ENCODE measurements around the gene BOC.

BOC gene

DNA sequence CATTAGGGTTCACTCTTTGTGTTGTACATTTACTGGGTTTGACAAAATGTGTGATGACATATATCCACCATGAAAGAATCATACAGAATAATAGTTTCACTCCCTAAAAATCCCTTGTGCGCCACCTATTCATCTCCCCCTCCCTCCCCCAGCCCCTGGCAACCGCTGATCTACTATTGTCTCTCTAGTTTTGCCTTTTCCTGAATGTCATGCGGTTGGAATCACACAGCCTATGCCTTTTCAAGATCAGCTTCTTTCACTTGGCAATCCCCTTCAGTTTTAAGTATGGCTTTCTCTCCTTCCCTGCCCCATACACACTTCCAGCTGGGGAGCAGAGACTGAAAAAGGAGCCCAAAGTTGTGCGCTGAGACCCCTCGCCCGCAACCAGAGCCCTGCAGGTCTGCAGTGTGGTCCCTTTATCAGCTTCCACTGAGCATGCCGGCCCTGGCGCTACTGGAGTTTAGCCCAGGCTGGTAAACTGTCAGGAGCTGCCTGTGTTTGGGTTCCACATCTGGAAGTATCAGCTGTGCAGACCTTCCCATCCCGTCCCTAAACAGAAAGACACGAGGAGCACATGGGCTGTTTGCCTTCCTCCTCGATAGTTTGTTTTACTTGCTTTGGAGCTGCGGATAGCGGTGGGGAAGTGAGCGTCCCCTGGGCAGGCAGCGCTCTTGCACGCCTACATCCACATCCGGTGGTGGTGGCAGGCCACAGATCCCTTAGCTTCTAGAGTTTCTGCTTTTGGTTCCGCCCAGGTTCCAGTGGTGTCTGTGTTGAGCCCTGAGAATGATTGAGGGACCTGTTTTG, 12.3 kb downstream of the BOC start:
- DNase-seq (ENCODE audit: extremely low read depth in 1 of 2, low read depth in 1 of 2): no peak

DNA sequence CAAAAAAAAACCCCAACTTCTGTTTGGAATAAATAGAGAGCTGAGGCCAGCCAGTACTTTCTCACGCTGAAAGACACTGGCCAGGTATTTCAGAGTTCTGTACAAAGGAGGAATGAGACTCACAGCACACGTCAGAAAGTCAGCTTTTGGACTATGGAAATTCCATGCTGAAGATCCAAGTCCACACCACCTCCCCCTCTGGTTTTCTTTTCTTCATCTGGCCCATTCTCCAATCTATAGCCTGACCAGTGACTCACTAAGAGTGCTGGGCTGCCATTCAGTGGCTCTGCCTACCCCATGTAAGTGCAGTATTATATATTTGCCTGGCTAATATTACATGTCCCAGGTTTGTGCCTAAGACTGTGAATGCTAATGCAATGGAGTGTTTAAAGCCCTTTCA, 13.9 kb downstream of the BOC start:
- no peak for DNase-seq (ENCODE audit: extremely low read depth in 1 of 2, low read depth in 1 of 2)

DNA sequence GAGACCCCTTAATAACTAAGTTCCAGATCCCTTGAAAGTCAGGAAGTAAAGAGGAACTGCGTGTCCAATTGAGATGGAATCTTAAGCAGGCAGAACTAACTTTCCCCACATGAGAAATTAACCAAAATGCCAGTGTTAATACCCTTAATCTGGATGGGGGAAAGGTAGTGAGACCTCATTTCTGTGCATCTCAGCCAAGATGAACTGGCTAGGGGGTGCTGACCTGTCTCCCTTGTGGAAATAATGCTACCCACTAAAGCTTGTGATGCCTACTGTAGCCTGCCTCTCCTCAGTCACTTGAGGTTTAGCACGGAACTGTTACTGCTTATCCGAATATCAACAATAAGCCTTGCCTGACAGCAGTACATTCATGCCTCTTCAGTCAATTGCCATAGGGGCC, 15.1 kb downstream of the BOC start:
- no peak for DNase-seq (ENCODE audit: extremely low read depth in 1 of 2, low read depth in 1 of 2)

DNA sequence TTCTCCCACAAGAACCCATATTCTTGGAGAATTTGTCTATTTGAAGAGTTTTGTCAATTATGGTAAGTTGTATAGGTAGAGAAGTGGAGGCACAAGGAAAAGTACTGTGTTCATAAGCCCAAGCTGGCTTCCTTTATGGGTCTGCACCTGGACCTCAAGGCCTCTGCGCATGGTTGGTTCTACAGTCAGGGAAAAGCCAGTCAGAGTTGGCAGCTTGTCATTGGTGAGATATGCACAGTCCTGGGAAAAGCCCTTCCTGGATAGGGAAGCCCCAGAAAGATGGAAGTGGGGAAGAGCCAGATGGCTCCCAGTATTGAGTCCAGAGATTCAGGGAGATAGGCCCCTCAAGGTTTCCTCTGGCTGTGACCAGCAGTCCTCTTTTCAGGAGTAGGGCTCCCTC, 15.8 kb downstream of the BOC start:
- DNase-seq (ENCODE audit: extremely low read depth in 1 of 2, low read depth in 1 of 2): no peak

DNA sequence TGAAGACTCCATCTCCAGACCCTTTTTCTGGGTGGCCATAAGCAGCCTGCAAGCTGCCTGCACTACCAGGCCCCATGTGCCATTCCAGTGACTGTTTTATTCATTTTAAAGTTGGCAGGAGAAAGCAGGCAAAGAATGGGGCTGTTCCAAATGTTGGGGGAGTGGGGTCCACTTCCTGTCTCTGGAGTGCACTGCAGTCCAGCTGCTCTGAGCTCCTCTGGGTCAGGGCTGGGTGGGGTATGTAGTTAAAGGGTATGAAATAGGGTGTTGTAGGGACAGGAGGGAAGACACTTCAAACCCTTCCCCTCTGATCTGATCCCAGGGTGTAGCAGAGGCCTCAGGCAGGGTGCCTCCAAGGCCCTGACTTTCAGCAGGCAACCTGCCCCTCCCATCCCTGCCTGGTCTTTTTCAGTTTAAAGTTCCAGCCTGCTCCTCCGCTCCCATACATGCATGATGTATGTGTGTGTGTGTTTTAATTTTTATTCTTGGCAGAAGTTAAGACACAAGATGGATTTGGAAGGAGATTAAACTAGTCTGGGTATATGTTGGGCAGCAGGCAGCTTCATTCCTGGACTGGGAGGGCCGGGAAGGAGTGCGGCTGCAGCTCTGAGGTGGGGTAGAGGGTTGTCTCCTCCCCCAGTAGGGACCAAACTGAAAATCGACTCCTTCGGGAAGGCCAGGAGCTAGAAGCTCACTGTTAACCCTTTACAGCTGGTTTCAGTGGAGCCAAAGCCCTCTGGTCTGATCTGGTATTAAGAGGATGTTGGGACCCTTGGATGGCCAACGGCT, 17.3 kb downstream of the BOC start:
- DNase-seq (ENCODE audit: extremely low read depth in 1 of 2, low read depth in 1 of 2): no peak

DNA sequence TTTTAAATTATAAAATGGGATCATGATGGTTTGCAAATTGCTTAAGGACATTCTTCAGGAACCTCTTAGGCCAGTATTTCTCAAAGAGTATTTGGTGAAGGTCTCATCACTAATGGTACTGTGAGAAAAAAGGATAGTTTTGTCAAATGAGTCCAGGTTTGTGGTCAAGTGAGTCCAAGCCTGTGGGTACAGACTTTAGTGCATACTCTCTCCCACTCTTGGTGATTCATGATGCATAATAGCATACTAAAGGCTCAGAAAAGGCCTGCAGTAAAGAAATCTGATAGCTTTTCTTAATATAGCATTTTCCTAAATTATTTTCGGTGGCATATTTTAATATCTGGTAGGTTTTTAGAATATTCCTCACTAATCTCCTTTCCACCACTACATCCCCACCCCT, 20.0 kb downstream of the BOC start:
- DNase-seq (ENCODE audit: extremely low read depth in 1 of 2, low read depth in 1 of 2): no peak

DNA sequence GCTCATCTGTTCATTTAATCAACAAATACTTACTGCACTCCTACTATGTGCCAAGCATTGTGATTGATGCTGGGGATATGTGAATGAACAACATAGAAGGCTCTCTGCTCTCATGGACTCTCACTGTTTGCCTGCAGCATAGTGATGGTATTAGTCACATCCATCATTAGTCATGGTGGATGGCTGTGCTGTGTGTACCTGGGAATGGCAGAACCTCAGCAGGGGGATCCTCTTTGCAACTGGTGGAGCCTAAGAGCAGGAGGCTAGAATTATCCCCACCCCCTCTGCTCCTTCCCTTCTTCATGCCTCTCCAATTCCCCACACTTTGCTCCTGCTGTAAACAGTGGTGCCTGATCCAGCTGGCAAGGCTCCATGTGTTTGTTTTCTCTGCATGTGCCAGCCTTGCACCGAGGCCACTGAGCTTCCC, 20.5 kb downstream of the BOC start:
- no peak for DNase-seq (ENCODE audit: extremely low read depth in 1 of 2, low read depth in 1 of 2)

DNA sequence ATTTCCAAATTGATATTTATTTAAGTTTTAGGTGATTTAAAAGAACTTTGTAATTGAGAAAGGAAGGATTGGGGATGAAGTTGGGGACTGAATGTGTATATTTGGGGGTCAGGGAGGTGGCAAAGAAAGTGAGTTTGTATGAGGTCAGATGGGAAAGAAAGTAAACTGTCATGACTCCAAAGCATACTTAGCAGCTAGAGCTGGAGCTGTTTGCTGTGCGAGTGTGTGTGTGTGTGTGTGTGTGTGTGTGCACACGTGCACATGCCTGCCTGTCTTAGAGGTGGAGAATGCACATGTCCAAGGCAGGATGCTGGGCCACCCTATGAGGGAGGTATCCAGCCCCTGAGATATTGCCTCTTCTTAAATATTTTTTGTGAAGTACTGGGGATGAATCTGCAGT, 21.0 kb downstream of the BOC start:
- no peak for DNase-seq (ENCODE audit: extremely low read depth in 1 of 2, low read depth in 1 of 2)

DNA sequence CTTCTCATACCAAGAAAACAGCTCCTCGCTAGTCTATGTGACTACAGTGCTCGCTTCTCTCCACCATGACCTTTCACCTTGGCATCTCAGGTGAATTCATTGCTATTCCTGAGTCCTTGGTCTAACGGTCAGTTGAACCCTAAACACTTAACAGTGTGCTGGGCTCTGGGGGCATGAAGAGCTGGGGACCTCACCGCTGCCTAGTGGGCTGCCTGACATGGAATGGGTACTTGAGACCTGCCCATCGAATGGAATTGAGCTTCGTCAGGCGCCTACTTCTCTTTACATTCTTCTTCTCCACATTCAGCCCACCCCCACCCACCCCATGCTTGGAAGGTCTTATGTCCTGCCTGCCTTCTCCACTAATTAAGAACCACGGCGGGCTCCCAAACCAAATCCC, 22.1 kb downstream of the BOC start:
- no peak for DNase-seq (ENCODE audit: extremely low read depth in 1 of 2, low read depth in 1 of 2)

DNA sequence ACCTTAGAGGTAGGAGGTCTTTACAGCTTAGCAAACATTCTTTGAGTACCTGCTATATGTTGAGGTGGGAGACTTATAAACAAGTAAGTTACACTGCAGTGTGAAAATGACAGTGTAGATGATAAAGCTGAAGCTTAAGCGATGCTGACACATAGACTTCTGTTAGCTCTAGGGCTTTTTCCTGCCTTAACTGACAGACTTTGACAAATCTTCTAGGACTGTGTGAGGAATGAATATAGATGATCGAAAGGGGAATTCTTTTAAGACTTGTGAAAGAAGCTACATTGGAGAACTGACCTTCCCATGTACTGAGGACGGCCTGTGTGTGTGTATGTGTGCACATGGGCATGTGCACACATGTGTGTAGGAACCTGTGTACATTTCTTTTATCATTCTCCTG, 22.7 kb downstream of the BOC start:
- no peak for DNase-seq (ENCODE audit: extremely low read depth in 1 of 2, low read depth in 1 of 2)

DNA sequence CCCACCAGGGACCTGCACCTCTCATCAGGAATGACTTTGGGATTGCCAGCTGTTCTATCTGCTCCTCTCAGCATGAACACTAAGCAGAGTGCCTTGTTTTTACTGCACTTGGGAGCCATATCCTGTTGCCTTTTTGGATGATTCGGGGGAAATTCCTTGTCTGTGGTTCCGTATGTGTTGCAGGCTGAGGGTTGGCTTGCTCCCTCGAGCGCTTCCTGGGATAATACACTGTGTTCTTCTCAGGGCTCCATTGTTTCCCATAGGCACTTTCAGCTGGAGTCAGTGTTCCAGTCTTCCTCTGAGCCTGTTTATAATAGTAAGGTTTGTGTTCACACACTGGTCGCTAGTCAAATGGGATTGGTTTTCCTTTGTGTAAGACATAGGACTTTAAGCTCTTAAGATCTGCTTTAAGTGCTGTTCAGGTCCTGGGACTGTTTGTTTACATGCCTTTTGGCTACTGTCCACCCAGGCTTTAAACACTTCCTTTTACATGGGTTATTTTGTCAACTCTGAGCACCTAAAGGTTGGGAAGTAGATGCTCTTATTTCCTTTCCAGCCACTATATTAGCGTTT, 23.4 kb downstream of the BOC start:
- no peak for DNase-seq (ENCODE audit: extremely low read depth in 1 of 2, low read depth in 1 of 2)

DNA sequence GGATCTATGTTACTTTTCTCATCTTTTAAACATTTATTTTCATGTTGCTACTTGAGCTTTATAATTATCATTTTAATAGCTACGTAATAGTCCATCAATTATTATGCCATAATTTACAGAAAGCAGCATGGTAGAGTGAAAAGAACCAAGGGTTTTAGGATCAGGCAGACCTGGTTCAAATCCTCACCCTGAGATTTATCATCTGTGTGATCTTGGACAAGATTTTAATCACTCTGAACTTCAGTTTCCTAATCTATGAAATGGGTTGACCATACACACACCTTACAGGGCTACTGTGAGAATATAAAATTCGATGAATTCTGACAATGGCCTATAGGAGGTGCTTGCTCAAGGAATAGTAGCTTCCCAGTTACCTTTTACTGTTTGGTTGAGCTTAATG, 27.1 kb downstream of the BOC start:
- DNase-seq (ENCODE audit: extremely low read depth in 1 of 2, low read depth in 1 of 2): no peak

DNA sequence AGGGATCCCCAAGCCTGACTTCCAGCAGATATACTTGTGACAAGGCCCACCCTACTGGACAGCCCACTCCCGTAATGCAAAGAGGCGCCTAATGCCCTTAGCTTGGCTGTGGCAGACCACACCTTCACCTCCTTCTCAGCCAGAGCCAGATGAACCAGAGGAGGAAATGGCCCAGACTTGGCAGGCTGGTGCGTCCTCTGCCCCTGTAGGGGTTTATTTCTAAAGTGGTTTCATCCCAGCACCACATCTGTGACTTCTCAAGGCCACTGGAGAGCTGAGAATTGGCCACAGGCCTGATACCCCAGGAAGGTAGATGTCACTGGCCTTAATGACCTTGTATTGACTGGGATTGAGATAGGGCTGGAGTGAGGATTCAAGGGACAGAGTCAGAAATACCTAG, 29.5 kb downstream of the BOC start:
- no peak for DNase-seq (ENCODE audit: extremely low read depth in 1 of 2, low read depth in 1 of 2)

DNA sequence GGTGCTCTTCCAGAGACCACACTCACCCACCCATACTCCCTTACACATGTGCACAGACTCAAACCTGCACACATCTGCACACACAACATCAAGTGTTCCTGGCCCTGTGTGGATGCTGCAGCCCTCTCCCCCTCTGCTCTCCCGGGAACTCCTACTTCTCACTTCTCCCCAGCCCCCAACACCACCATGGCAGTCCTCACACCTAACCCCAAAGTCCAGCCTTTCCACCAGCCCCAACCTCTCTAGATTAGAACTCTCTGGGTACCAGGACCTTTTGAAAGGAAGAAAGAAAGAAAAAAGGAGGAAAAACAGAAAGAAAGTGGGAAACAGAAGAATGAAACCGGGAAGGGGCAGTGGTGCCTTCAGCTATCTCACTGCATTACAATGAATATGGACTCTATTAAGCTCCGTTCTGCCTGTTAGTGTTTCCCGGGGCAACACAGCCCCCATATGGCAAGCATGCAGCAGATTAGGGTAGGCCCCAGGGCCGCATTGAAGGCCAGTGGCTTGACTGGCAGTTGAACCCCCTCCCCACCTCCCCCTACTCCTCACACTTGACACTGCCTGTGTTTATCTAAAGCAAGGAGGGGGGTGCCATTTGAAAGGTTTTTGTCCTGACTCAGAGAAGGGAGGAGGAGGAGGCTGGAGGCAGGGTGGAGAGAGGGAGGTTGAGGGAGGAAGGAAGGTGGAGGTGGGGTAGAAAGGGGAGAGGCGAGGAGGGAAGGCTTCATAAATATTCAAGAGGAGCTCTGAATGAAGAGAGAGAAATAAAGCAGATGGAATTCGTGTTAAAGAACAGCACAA, 30.1 kb downstream of the BOC start:
- DNase-seq (ENCODE audit: extremely low read depth in 1 of 2, low read depth in 1 of 2): no peak

DNA sequence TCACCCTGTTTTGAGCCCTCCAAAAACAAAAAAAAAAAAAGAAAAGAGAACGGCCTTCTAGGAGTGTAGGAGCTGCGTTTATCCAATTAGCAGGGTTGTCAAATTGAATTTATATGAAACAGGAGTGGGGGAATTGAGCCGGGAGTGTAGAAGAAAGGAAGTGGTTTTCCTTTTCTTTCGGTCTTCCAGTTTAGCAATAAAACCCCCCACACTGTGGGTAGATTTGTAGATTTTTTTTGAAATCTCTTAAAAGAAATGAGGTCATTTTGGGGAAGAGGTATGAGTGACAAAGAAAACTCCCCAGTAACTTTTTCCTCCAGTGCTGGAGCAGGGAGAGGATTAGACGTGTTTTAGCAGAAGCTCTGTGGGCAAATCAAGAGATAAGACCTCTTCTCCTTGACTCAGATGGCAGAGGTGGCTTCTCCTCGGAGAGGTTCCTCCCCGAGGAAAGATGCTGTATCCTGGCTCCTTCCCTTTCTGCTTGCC, 30.8 kb downstream of the BOC start:
- no peak for DNase-seq (ENCODE audit: extremely low read depth in 1 of 2, low read depth in 1 of 2)

DNA sequence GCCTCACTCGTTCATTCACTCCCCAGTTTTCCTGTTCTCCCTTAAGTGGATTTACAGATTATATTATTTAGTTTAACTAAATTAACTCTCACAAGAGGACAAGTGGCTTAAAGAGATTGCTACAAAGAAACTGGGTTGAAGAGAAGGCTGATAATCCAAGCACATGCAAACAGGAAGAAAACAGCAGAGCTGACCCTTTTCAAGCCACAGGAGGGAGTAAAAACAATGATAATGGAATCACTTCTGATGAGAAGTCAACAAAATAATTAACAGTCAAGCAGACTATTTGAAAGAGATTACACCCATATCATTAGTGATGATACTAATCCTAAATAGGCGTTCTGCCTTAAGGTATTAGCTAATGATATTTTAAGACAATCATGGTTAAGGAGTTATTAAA, 31.7 kb downstream of the BOC start:
- no peak for DNase-seq (ENCODE audit: extremely low read depth in 1 of 2, low read depth in 1 of 2)

DNA sequence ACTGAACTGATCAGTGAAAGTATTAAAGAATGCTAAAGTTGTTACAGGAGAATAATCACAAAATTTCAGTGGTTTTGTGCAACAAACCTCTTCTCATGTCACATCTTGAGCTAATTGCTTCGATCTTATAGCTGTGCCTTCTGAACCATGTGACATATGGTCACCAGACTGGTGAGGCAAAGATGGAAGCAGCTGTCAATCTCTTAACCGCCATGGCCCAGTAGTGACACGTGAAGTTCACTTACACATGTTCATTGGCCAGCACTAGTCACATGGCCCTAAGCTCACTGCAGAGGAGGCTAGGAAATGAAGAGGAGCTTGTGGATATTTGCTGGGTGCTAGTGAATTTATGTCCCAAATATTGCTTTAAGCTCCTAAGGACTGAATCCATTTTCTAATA, 32.5 kb downstream of the BOC start:
- DNase-seq (ENCODE audit: extremely low read depth in 1 of 2, low read depth in 1 of 2): no peak

DNA sequence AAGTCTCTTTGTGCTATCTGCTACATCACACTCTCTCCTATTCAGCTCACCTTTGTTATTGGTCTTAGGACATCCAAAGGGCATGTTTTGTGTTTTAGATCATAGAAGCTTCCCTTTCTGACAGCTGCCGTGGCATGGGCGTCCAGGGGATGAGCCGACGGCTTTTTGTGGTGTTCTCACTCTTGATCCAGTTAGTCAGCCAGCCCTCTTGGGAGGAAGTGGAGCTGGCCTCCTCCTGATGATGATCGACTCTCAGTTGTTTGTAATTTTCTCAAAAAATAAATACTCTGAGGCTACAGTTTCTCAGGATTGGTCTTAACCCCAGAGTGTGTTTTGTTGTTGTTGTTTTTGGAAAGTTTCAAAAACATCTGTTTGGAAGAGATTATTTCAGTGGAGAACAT, 34.4 kb downstream of the BOC start:
- no peak for DNase-seq (ENCODE audit: extremely low read depth in 1 of 2, low read depth in 1 of 2)

DNA sequence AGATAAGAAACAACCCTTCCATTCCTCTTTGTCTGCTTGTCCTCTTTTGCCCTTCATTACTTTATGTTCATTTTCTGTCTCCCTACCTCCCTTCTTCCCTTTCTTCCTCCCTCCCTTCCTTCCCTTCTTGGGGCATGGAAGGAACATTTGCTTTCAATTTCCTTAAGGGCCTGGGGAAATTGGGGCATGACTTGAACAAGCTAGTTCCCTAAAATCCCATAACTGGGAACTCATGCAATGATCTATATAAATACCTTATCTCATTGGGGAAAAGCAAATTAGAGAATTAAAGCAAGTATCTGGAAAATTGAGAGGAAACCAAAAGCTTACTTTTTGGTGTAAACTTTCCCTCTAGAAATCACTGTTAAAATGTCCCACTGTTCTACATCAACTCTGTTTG, 35.7 kb downstream of the BOC start:
- no peak for DNase-seq (ENCODE audit: extremely low read depth in 1 of 2, low read depth in 1 of 2)

DNA sequence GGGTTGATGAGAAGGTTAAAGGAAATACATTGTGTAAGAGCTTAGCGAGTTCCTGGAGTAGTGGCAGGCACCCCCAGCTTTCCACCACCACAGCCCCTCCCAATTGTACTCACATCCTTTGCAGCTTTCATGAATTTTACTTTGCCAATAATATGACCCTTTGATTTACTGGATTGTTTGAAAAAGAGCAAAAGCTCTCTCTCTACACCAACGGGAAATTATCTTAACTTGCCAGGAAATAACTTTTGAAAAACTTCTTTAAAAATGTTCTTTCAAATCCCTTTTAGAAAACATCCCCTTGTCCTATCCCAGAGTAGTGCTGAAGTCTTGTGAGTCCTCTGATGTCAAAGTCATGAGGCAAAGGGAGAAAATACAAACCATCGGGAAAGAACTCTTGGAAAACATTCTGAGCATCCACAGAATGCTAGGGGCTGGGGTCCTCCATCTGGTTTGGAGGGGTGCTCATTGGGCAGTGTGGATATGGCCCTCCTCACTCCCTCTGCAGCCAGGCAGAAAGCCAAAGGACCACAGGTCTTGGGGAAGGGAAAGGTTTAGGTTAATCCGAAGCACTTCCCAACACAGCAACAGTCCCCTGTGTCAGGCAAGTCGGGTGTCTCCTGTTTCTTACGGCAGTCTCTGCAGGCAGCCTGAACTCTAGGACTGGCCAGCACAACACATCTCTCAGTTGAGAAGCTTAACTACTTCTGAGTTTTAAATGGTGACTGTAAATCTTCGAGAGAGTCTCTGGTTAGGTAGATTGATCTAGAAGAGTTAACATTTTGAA, 36.5 kb downstream of the BOC start:
- no peak for DNase-seq (ENCODE audit: extremely low read depth in 1 of 2, low read depth in 1 of 2)
